ENCODE results near the gene MAPK8. TPM values are rescaled to one million over a fixed set of nuclear protein-coding genes. Genes with fewer than 3 reads are reported as not detected.

Gene MAPK8
- total and polyA plus RNA-seq, 9 of the 15 experiments (the other 6 are each of a cell fraction or from before 2014, with no cell fraction given): 6.4 to 159 (median 71.0) TPM

DNA sequence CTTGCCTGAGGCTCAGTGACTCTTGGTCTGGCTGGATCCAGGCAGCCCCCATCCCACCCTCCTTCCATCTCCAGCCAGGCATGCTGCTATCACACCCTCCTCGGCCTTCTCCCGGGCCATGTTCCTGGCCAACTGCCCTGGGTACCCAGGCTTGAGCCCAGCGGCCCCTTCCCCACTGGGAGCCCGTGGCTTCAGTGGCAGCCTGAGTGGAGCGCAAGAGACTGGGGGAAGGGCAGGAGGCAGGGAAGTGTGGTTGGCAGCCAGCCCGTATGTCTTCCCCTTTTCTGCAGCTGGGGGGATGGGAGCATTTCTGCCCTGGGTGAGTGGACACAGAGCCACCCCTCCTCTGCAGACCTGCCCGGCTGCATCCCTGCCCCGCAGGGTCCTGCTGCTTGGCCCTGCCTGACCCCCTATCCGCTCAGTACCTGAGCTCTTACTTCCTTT lies 149.9 kb downstream of the MAPK8 start (continued):
- no peak for TF ChIP-seq MGA (IDR thresholded peaks at IDR 0.05)
- no peak for TF ChIP-seq CBFA2T2 (conservative IDR thresholded peaks at IDR 0.05)
- no peak for TF ChIP-seq FOXM1 (IDR thresholded peaks at IDR 0.05; ENCODE audit: low read depth)
- TF ChIP-seq FOXM1 (CRISPR knock-in tag; IDR thresholded peaks at IDR 0.05; ENCODE audit: low read depth): no peak
- TF ChIP-seq ELF2 (CRISPR knock-in tag; IDR thresholded peaks at IDR 0.05): peak; percentile 51; the same call in 1 of the 2 replicates
- TF ChIP-seq NR2C1 (IDR thresholded peaks at IDR 0.05): no peak
- TF ChIP-seq NR2C1 (tag; IDR thresholded peaks at IDR 0.05): no peak
- TF ChIP-seq, protein P1, sequence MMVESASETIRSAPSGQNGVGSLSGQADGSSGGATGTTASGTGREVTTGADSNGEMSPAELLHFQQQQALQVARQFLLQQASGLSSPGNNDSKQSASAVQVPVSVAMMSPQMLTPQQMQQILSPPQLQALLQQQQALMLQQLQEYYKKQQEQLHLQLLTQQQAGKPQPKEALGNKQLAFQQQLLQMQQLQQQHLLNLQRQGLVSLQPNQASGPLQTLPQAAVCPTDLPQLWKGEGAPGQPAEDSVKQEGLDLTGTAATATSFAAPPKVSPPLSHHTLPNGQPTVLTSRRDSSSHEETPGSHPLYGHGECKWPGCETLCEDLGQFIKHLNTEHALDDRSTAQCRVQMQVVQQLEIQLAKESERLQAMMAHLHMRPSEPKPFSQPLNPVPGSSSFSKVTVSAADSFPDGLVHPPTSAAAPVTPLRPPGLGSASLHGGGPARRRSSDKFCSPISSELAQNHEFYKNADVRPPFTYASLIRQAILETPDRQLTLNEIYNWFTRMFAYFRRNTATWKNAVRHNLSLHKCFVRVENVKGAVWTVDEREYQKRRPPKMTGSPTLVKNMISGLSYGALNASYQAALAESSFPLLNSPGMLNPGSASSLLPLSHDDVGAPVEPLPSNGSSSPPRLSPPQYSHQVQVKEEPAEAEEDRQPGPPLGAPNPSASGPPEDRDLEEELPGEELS (CRISPR knock-in tag; IDR thresholded peaks at IDR 0.05; ENCODE audit: borderline replicate concordance): no peak
- TF ChIP-seq SETDB1 (IDR thresholded peaks at IDR 0.05; ENCODE audit: low read length): no peak
- no peak for TF ChIP-seq SRSF1 (IDR thresholded peaks at IDR 0.05; ENCODE audit: low read depth, low read length)
- peak; percentile 27; the same call in 1 of the 2 replicates for TF ChIP-seq TEAD4 (IDR thresholded peaks at IDR 0.05; ENCODE audit: low read length)
- no peak for TF ChIP-seq TEAD4 (CRISPR knock-in tag; IDR thresholded peaks at IDR 0.05; ENCODE audit: borderline replicate concordance)
- TF ChIP-seq ZNF184 (CRISPR knock-in tag; IDR thresholded peaks at IDR 0.05): no peak
- TF ChIP-seq MITF (IDR thresholded peaks at IDR 0.05): no peak
- TF ChIP-seq ZNF644 (tag; IDR thresholded peaks at IDR 0.05; ENCODE audit: low read depth): peak; percentile 72; the same call in 1 of the 2 replicates

Data from K562 (cell line).